Parathyroid adenoma (tissue), 2 donors: Measurements from ENCODE around the gene TMEM81.

Experiments
- H2AFZ ChIP-seq: fragments of 300-600 bp; sonication (generic); one replicate; pipeline ENCODE4 v1.7.0; 2017; ENCODE audit warnings: antibody characterized with exemption, mild to moderate bottlenecking
- H3K27ac ChIP-seq: fragments of 300-600 bp; sonication (generic); one replicate; pipeline ENCODE4 v1.7.0; 2017
- H3K27me3 ChIP-seq: fragments of 300-600 bp; sonication (generic); one replicate; pipeline ENCODE4 v1.7.0; 2017; ENCODE audit warnings: low read length; ENCODE audit not compliant: control insufficient read depth, insufficient read depth
- H3K36me3 ChIP-seq: fragments of 300-600 bp; sonication (generic); one replicate; pipeline ENCODE4 v1.7.0; 2017; ENCODE audit warnings: low read length; ENCODE audit not compliant: control insufficient read depth, insufficient read depth
- H3K4me1 ChIP-seq: fragments of 300-600 bp; sonication (generic); one replicate; pipeline ENCODE4 v1.7.0; 2017; ENCODE audit warnings: control low read depth
- H3K4me2 ChIP-seq: fragments of 300-600 bp; sonication (generic); one replicate; pipeline ENCODE4 v1.7.0; 2017; ENCODE audit warnings: low read length
- H3K4me3 ChIP-seq: fragments of 300-600 bp; sonication (generic); one replicate; pipeline ENCODE4 v1.7.0; 2017; ENCODE audit warnings: low read depth, low read length
- H3K79me2 ChIP-seq: fragments of 300-600 bp; sonication (generic); one replicate; pipeline ENCODE4 v1.7.0; 2017; ENCODE audit warnings: control low read depth
- H3K9ac ChIP-seq: fragments of 300-600 bp; sonication (generic); one replicate; pipeline ENCODE4 v1.7.0; 2017; ENCODE audit warnings: mild to moderate bottlenecking
- H3K9me3 ChIP-seq: fragments of 300-600 bp; sonication (generic); one replicate; pipeline ENCODE4 v1.7.0; 2017; ENCODE audit warnings: low read length; ENCODE audit not compliant: control insufficient read depth
- TF ChIP-seq, protein P1 (sequence below): fragments of 300-600 bp; sonication (generic); IDR thresholded peaks from one replicate; pipeline ENCODE4 v1.7.0; 2017; ENCODE audit warnings: antibody characterized with exemption, mild to moderate bottlenecking
- donor health status: primary hyperparathyroidism.

Gene TMEM81

DNA sequence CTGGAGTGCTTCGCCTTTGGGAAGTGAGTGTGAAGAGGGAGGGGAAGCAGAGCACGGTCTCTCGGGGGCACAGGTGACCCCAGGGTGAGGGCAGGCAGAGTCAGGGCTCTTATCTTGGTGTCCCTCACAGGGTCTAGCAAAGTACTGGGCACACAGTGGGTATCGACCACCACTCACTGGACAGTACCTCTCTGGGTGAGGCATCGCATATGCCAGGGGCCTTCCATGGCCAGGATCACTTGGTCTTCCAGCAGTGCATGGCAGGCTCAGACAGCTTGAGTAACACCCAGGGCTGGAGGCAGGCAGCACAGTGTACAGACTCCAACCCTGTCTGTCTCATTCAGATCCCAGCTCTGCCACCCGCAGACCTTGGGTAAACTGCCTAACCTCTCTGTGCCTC lies 24.6 kb downstream of the TMEM81 start:
- no peak overlapping the region for H3K4me3 ChIP-seq
- H3K4me2 ChIP-seq: no peak overlapping the region
- H3K79me2 ChIP-seq: no peaks in the 10 kb centered on the region
- no peaks in the 10 kb centered on the region for H3K4me1 ChIP-seq
- H3K36me3 ChIP-seq: no peaks in the 10 kb centered on the region
- H3K27me3 ChIP-seq: no peaks in the 10 kb centered on the region
- H3K27ac ChIP-seq: no peak overlapping the region
- H2AFZ ChIP-seq: no peak overlapping the region
- H3K9me3 ChIP-seq: no peaks in the 10 kb centered on the region
- H3K9ac ChIP-seq: no peak overlapping the region
- TF ChIP-seq, protein P1, sequence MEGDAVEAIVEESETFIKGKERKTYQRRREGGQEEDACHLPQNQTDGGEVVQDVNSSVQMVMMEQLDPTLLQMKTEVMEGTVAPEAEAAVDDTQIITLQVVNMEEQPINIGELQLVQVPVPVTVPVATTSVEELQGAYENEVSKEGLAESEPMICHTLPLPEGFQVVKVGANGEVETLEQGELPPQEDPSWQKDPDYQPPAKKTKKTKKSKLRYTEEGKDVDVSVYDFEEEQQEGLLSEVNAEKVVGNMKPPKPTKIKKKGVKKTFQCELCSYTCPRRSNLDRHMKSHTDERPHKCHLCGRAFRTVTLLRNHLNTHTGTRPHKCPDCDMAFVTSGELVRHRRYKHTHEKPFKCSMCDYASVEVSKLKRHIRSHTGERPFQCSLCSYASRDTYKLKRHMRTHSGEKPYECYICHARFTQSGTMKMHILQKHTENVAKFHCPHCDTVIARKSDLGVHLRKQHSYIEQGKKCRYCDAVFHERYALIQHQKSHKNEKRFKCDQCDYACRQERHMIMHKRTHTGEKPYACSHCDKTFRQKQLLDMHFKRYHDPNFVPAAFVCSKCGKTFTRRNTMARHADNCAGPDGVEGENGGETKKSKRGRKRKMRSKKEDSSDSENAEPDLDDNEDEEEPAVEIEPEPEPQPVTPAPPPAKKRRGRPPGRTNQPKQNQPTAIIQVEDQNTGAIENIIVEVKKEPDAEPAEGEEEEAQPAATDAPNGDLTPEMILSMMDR: no peak

DNA sequence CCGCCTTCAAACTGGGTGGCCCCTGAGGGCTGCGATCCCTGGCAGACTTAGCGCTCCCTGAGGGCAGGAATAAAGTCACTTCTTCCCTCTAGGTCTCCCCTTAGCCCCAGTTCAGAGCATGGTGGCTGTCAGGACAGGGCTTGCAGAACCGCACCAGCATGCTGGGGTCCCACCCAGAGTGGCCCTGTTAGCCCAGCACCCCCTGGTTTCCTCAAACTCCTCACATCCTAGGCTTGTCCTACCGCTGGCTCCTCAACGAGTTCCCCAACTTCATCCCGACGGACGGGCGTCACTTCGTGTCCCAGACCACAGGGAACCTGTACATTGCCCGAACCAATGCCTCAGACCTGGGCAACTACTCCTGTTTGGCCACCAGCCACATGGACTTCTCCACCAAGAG lies 25.4 kb downstream of the TMEM81 start:
- Histone ChIP-seq H3K4me3 (no peak overlapping the region), H3K79me2 (no peaks in the 10 kb centered on the region), H3K36me3 (no peaks in the 10 kb centered on the region), H3K9ac (no peak overlapping the region), H3K27ac (no peak overlapping the region), H2AFZ (no peak overlapping the region), H3K4me1 (no peaks in the 10 kb centered on the region), H3K4me2 (no peak overlapping the region), H3K27me3 (no peaks in the 10 kb centered on the region), H3K9me3 (no peaks in the 10 kb centered on the region)
- TF ChIP-seq, protein P1: no peak

DNA sequence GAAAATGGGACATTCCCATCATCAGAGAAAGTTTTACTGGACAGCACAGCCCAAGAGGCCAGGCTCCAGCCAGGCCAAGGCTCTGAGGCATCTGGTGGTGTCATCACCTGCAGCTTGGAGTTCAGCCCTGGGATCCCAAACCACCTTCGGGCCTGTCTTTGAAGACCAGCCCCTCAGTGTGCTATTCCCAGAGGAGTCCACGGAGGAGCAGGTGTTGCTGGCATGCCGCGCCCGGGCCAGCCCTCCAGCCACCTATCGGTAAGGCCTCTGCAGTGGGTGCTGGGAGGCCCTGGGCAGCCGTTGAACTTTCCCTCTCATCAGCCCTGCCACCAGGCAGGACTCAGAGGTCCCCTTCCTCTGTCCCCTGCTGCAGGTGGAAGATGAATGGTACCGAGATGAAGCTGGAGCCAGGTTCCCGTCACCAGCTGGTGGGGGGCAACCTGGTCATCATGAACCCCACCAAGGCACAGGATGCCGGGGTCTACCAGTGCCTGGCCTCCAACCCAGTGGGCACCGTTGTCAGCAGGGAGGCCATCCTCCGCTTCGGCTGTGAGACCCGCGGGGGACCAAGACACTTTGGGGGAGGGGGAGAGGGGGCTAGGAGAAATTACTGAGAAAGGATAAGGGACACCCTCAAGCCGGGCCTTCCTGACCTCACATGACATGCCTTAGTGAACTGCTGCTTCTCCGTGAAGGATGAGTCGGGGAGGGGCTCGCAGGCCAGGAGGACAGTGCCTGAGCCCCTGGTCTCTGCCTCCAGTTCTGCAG lies 26.3 kb downstream of the TMEM81 start:
- TF ChIP-seq, protein P1: no peak
- Histone ChIP-seq H3K4me2 (no peak overlapping the region), H3K4me3 (no peak overlapping the region), H3K27me3 (no peaks in the 10 kb centered on the region), H3K27ac (no peak overlapping the region), H3K36me3 (no peaks in the 10 kb centered on the region), H3K9ac (no peak overlapping the region), H3K79me2 (no peaks in the 10 kb centered on the region), H3K9me3 (no peaks in the 10 kb centered on the region), H2AFZ (no peak overlapping the region), H3K4me1 (no peaks in the 10 kb centered on the region)

DNA sequence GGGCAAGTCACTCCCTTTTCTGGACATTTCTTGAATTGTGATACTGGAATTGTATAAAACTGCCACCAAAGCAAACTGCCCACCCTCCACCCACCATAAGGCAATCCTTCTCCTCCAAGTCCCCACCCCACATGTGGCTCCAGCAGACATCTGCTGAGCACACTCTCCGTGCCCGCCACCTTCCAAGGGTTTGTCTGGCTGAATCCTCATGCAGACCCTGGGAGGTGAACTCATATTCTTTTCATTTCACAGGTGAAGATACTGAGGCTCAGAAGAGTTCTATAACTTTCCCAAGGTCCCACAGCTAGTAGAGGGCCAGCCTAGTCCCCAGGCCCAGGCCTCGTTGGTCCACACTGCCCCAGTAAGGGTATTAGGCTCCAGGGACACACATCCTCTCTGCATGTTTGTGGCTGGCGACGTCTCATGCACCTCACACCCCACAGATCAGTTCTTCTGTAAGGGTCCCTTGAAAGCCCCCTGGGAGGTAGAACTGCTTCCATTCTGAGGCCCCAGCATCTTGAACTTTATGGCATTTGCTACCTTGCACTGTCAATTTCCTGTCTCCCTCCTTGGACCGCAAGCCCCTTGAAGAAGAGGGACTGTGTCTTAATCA lies 27.2 kb downstream of the TMEM81 start:
- Histone ChIP-seq H3K79me2 (no peaks in the 10 kb centered on the region), H3K27me3 (no peaks in the 10 kb centered on the region), H3K4me2 (no peak overlapping the region), H3K9ac (no peak overlapping the region), H3K9me3 (no peaks in the 10 kb centered on the region), H3K4me3 (no peak overlapping the region), H2AFZ (no peak overlapping the region), H3K27ac (no peak overlapping the region), H3K4me1 (no peaks in the 10 kb centered on the region), H3K36me3 (no peaks in the 10 kb centered on the region)
- TF ChIP-seq, protein P1: no peak
